OCI-LY1 (cell line): ENCODE data around the gene LAMA1.

Experiments used
- H2AFZ ChIP-seq: fragments of 200-600 bp; sonication (generic), shearing (Covaris generic); 2 replicates; pipeline ENCODE4 v1.6.0; 2014; ENCODE audit warnings: antibody characterized with exemption, mild to moderate bottlenecking, low read length
- H3F3A ChIP-seq: fragments of 200-600 bp; sonication (generic), shearing (Covaris generic); 2 replicates; pipeline ENCODE4 v1.6.0; 2014; ENCODE audit warnings: mild to moderate bottlenecking, antibody characterized with exemption, low read length, moderate library complexity; ENCODE audit not compliant: insufficient read depth
- H3K27ac ChIP-seq: fragments of 200-600 bp; sonication (generic); 2 replicates; pipeline ENCODE4 v1.5.1; 2014; ENCODE audit warnings: low read length, mixed run types, mild to moderate bottlenecking, low read depth; ENCODE audit not compliant: poor library complexity, severe bottlenecking
- H3K27me3 ChIP-seq: fragments of 200-600 bp; sonication (generic); 2 replicates; pipeline ENCODE4 v1.6.0; 2014; ENCODE audit warnings: antibody characterized with exemption, mild to moderate bottlenecking, low read length, moderate library complexity; ENCODE audit not compliant: insufficient read depth
- H3K36me3 ChIP-seq: fragments of 200-600 bp; sonication (generic); 2 replicates; pipeline ENCODE4 v1.6.1; 2014; ENCODE audit warnings: mild to moderate bottlenecking, antibody characterized with exemption, low read length, moderate library complexity, mixed read lengths; ENCODE audit not compliant: insufficient read depth
- H3K4me1 ChIP-seq: fragments of 200-600 bp; sonication (generic); 2 replicates; pipeline ENCODE4 v1.5.1; 2014; ENCODE audit warnings: mild to moderate bottlenecking, low read length, moderate library complexity; ENCODE audit not compliant: insufficient read depth, severe bottlenecking
- H3K4me2 ChIP-seq: fragments of 200-600 bp; sonication (generic), shearing (Covaris generic); 2 replicates; pipeline ENCODE4 v1.6.1; 2014; ENCODE audit warnings: low read length
- H3K4me3 ChIP-seq: fragments of 200-600 bp; sonication (generic); 2 replicates; pipeline ENCODE4 v1.5.1; 2014; ENCODE audit warnings: low read length, low read depth, mild to moderate bottlenecking, mixed read lengths; ENCODE audit not compliant: poor library complexity, severe bottlenecking
- H3K79me2 ChIP-seq: fragments of 200-600 bp; shearing (Covaris generic); 2 replicates; pipeline ENCODE4 v1.6.1; 2016; ENCODE audit warnings: mixed run types, low read length, mixed read lengths; ENCODE audit not compliant: insufficient read depth
- H3K9ac ChIP-seq: fragments of 200-600 bp; sonication (generic), shearing (Covaris generic); 2 replicates; pipeline ENCODE4 v1.6.1; 2014; ENCODE audit warnings: mild to moderate bottlenecking, low read length, mixed read lengths
- H3K9me2 ChIP-seq: fragments of 200-600 bp; sonication (generic), shearing (Covaris generic); 2 replicates; pipeline ENCODE4 v1.6.1; 2014; ENCODE audit warnings: low read depth, mild to moderate bottlenecking, low read length, mixed read lengths
- H3K9me3 ChIP-seq: fragments of 200-600 bp; shearing (Covaris generic); 2 replicates; pipeline ENCODE4 v1.6.1; 2014; ENCODE audit warnings: low read length, mixed read lengths
- H4K20me1 ChIP-seq: fragments of 200-600 bp; sonication (generic), shearing (Covaris generic); 2 replicates; pipeline ENCODE4 v1.6.0; 2016; ENCODE audit warnings: mild to moderate bottlenecking, low read length; ENCODE audit not compliant: insufficient read depth
- EZH2 ChIP-seq: fragments of 200-600 bp; sonication (generic), shearing (Covaris generic); IDR thresholded peaks from 2 replicates; pipeline ENCODE4 v1.8.0; 2017; ENCODE audit warnings: borderline replicate concordance, mixed run types, mild to moderate bottlenecking, antibody characterized with exemption, low read length, moderate library complexity, mixed read lengths
- TF ChIP-seq, protein P1 (sequence below): fragments of 200-600 bp; sonication (generic), shearing (Covaris generic); IDR thresholded peaks from 2 replicates; pipeline ENCODE4 v1.5.1; 2017; ENCODE audit warnings: mild to moderate bottlenecking, antibody characterized with exemption, low read length, moderate library complexity, mixed read lengths

The LAMA1 gene, protein sequence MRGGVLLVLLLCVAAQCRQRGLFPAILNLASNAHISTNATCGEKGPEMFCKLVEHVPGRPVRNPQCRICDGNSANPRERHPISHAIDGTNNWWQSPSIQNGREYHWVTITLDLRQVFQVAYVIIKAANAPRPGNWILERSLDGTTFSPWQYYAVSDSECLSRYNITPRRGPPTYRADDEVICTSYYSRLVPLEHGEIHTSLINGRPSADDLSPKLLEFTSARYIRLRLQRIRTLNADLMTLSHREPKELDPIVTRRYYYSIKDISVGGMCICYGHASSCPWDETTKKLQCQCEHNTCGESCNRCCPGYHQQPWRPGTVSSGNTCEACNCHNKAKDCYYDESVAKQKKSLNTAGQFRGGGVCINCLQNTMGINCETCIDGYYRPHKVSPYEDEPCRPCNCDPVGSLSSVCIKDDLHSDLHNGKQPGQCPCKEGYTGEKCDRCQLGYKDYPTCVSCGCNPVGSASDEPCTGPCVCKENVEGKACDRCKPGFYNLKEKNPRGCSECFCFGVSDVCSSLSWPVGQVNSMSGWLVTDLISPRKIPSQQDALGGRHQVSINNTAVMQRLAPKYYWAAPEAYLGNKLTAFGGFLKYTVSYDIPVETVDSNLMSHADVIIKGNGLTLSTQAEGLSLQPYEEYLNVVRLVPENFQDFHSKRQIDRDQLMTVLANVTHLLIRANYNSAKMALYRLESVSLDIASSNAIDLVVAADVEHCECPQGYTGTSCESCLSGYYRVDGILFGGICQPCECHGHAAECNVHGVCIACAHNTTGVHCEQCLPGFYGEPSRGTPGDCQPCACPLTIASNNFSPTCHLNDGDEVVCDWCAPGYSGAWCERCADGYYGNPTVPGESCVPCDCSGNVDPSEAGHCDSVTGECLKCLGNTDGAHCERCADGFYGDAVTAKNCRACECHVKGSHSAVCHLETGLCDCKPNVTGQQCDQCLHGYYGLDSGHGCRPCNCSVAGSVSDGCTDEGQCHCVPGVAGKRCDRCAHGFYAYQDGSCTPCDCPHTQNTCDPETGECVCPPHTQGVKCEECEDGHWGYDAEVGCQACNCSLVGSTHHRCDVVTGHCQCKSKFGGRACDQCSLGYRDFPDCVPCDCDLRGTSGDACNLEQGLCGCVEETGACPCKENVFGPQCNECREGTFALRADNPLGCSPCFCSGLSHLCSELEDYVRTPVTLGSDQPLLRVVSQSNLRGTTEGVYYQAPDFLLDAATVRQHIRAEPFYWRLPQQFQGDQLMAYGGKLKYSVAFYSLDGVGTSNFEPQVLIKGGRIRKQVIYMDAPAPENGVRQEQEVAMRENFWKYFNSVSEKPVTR (N-terminal part only)

DNA sequence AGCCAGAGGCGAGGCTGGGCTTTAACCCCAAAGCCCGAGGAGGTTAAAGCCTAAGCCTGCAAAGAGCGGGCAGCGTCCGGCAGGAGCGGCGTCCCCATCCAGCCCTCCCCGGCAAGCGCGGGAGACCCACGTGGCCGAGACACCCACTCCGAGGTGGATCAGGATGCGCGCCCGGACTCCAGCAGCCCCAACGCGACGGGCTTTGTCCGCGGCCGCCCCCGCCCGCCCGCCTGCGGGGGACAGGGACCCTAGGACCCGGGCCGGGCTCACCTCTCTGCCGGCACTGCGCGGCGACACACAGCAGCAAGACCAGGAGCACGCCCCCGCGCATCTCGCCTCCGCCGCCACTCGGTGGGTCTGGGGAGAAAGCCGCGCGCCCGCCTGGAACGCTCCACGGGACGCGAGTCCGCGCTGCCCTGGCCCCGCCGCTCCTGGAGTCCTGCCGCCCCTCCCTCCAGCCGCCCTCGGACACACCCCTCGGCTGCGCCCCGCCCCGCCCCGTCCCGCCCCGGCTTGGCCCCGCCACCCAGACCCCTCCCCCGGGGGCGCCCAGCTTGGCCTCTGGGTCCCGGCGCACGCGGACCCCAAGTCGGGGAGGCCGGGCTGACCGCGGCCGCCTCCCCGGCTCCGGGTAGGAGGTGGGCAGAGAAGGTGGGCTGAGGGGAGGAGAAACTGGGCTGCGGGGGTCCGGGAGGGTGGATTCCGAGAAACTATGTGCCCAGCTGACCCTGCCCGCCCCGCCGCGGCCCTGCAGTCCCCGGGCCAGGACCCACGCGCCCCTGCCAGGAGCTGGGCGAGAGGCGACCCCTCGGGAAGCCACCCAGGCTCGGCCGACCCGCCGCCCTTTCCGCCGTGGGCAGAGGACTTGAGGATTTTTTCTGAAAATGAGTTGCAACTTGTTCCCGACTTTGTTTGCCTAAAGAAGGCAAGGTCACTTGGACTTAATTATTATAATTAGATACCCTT is at the start of gene LAMA1:
LAMA1 (minus strand) TSS at position 408 of the 966 bp plus-strand sequence; CDS start at position 331, 77 bp downstream.
- Histone ChIP-seq H3K4me2 (no peak within 1 kb of the TSS), H2AFZ (no peak within 1 kb of the TSS), H3K36me3 (no peaks in the 10 kb centered on the region), H3K27me3 (no peaks in the 10 kb centered on the region), H3K27ac (no peak within 1 kb of the TSS), H3K79me2 (no peaks in the 10 kb centered on the region), H3K9ac (no peak within 1 kb of the TSS), H3K4me3 (no peak within 1 kb of the TSS), H4K20me1 (no peaks in the 10 kb centered on the region), H3F3A (no peaks in the 10 kb centered on the region), H3K4me1 (no peaks in the 10 kb centered on the region), H3K9me2 (no peaks in the 10 kb centered on the region), H3K9me3 (no peaks in the 10 kb centered on the region)
- TF ChIP-seq EZH2 = no peak
- TF ChIP-seq, protein P1, sequence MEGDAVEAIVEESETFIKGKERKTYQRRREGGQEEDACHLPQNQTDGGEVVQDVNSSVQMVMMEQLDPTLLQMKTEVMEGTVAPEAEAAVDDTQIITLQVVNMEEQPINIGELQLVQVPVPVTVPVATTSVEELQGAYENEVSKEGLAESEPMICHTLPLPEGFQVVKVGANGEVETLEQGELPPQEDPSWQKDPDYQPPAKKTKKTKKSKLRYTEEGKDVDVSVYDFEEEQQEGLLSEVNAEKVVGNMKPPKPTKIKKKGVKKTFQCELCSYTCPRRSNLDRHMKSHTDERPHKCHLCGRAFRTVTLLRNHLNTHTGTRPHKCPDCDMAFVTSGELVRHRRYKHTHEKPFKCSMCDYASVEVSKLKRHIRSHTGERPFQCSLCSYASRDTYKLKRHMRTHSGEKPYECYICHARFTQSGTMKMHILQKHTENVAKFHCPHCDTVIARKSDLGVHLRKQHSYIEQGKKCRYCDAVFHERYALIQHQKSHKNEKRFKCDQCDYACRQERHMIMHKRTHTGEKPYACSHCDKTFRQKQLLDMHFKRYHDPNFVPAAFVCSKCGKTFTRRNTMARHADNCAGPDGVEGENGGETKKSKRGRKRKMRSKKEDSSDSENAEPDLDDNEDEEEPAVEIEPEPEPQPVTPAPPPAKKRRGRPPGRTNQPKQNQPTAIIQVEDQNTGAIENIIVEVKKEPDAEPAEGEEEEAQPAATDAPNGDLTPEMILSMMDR = no peak

DNA sequence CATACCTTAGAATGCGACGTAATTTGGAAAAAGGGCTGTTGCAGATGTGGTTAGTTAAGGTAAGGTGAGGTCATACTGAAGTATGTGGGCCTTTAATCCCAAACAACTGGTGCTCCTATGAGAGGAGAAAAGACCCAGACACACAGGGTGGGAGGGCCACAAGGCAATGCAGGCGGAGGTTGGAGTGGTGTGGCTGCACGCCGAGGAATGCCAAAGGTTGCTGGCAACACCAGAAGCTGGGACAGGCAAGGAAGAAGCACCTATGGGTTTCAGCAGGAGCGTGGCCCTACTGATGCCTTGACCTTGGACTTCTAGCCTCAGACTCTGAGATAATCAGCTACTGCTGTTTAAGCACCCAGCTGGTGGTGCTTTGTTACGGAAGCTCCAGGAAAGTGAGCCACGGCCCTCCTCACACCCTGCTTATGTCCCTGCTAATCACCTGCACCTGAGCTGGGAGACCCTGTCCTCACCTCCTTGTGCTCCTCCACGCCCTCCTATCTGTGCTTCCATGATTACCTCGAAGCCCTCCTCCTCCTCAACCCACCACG is 48.3 kb upstream of the LAMA1 start:
- Histone ChIP-seq H3K27ac (no peak overlapping the region), H3F3A (no peaks in the 10 kb centered on the region), H3K79me2 (no peaks in the 10 kb centered on the region), H3K36me3 (no peaks in the 10 kb centered on the region), H3K9me2 (no peaks in the 10 kb centered on the region), H3K27me3 (no peaks in the 10 kb centered on the region; the same call in 1 of the 2 replicates), H3K4me3 (no peak overlapping the region), H3K9ac (no peak overlapping the region), H2AFZ (no peak overlapping the region), H3K9me3 (no peaks in the 10 kb centered on the region), H3K4me1 (no peaks in the 10 kb centered on the region), H4K20me1 (no peaks in the 10 kb centered on the region), H3K4me2 (no peak overlapping the region)
- TF ChIP-seq, protein P1 = no peak
- no peak for TF ChIP-seq EZH2
